GM19238 (cell line): ENCODE measurements around the gene MYO5C.
"Not testable (repeated sequence)": the region's sequence is repeated elsewhere in the genome, so short reads cannot be mapped to it uniquely, and the experiment has no call there.

Experiments used
- DNase-seq: peaks from one replicate; pipeline ENCODE4 v3.0.0; 2011; ENCODE audit warnings: low spot score; ENCODE audit not compliant: insufficient read length

MYO5C gene

GRCh38 chr15:52306270-52306669 is 10.7 kb upstream of the MYO5C start:
- no peak for DNase-seq

GRCh38 chr15:52303093-52303772 is 7.6 kb upstream of the MYO5C start:
- DNase-seq = no peak

- DNase-seq = no peak
Measured at GRCh38 chr15:52301265-52301847, 5.8 kb upstream of the MYO5C start.

GRCh38 chr15:52294881-52295420 is 653 bp downstream of the MYO5C start:
- no peak for DNase-seq

GRCh38 chr15:52292780-52293392 is 2.7 kb downstream of the MYO5C start:
- no peak for DNase-seq

GRCh38 chr15:52291204-52291603 is 4.4 kb downstream of the MYO5C start:
- DNase-seq = no peak

GRCh38 chr15:52290800-52291199 is 4.8 kb downstream of the MYO5C start:
- DNase-seq = no peak

- no peak for DNase-seq
Measured at GRCh38 chr15:52290329-52290728, 5.3 kb downstream of the MYO5C start.

- no peak for DNase-seq
Measured at GRCh38 chr15:52289629-52290081, 5.9 kb downstream of the MYO5C start.

GRCh38 chr15:52288986-52289385 is 6.6 kb downstream of the MYO5C start:
- DNase-seq = no peak

GRCh38 chr15:52288051-52288942 is 7.3 kb downstream of the MYO5C start:
- DNase-seq = no peak

- no peak for DNase-seq
Measured at GRCh38 chr15:52287114-52287513, 8.5 kb downstream of the MYO5C start.

- DNase-seq = not testable (repeated sequence)
Measured at GRCh38 chr15:52285941-52286340, 9.7 kb downstream of the MYO5C start.

GRCh38 chr15:52284164-52284563 is 11.4 kb downstream of the MYO5C start:
- DNase-seq = no peak

GRCh38 chr15:52283281-52283680 is 12.3 kb downstream of the MYO5C start:
- no peak for DNase-seq

- DNase-seq = no peak
Measured at GRCh38 chr15:52282418-52282817, 13.2 kb downstream of the MYO5C start.

GRCh38 chr15:52281085-52282035 is 14.2 kb downstream of the MYO5C start:
- DNase-seq = no peak

- no peak for DNase-seq
Measured at GRCh38 chr15:52280326-52281084, 15.1 kb downstream of the MYO5C start.

GRCh38 chr15:52278636-52279367 is 16.8 kb downstream of the MYO5C start:
- DNase-seq = no peak
